H9 (cell line): Measurements from ENCODE around the gene ACP1. TPM values are rescaled to one million over a fixed set of nuclear protein-coding genes. Genes with fewer than 3 reads are reported as not detected.

ENCODE experiments used
- DNase-seq: peaks from one replicate; pipeline ENCODE4 v3.0.0-alpha.2; 2017
- H2AFZ ChIP-seq: one replicate; pipeline ENCODE4 v1.6.1; 2013; ENCODE audit warnings: mild to moderate bottlenecking, low read length, control low read depth, moderate library complexity
- H2AK5ac ChIP-seq: 2 replicates; pipeline ENCODE4 v1.6.1; 2013; ENCODE audit warnings: low read length, control low read depth, mixed read lengths; ENCODE audit not compliant: insufficient read length
- H2BK120ac ChIP-seq: one replicate; pipeline ENCODE4 v1.6.1; 2013; ENCODE audit warnings: low read depth, mild to moderate bottlenecking, low read length, control low read depth, inconsistent platforms; ENCODE audit not compliant: poor library complexity, severe bottlenecking
- H2BK12ac ChIP-seq: 2 replicates; pipeline ENCODE4 v1.6.1; 2013; ENCODE audit warnings: low read length, control low read depth, mixed read lengths, low read depth; ENCODE audit not compliant: insufficient read length
- H2BK15ac ChIP-seq: 2 replicates; pipeline ENCODE4 v1.6.1; 2013; ENCODE audit warnings: low read depth, low read length, control low read depth
- H2BK20ac ChIP-seq: one replicate; pipeline ENCODE4 v1.6.1; 2013; ENCODE audit warnings: low read depth, mild to moderate bottlenecking, low read length, control low read depth, inconsistent platforms; ENCODE audit not compliant: poor library complexity, severe bottlenecking
- H2BK5ac ChIP-seq: 2 replicates; pipeline ENCODE4 v1.6.1; 2013; ENCODE audit warnings: low read length, control low read depth, mixed read lengths; ENCODE audit not compliant: insufficient read length
- H3K14ac ChIP-seq: 2 replicates; pipeline ENCODE4 v1.6.1; 2013; ENCODE audit warnings: low read length, control low read depth; ENCODE audit not compliant: insufficient read depth
- H3K18ac ChIP-seq: 2 replicates; pipeline ENCODE4 v1.6.1; 2013; ENCODE audit warnings: low read depth, mild to moderate bottlenecking, mixed read lengths, low read length, control low read depth; ENCODE audit not compliant: insufficient read length
- H3K23ac ChIP-seq: 2 replicates; pipeline ENCODE4 v1.6.1; 2013; ENCODE audit warnings: low read length, control low read depth, mixed read lengths, low read depth; ENCODE audit not compliant: insufficient read length
- H3K23me2 ChIP-seq: 2 replicates; pipeline ENCODE4 v1.6.1; 2013; ENCODE audit warnings: low read depth, mild to moderate bottlenecking, mixed read lengths, low read length, control low read depth; ENCODE audit not compliant: insufficient read length, poor library complexity, severe bottlenecking
- H3K27ac ChIP-seq: 2 replicates; pipeline ENCODE4 v1.5.1; 2013; ENCODE audit warnings: low read length, control low read depth, mixed read lengths, low read depth; ENCODE audit not compliant: insufficient read length
- H3K27me3 ChIP-seq: 2 replicates; pipeline ENCODE4 v1.6.1; 2013; ENCODE audit warnings: low read length, control low read depth, inconsistent platforms; ENCODE audit not compliant: insufficient read depth
- H3K4ac ChIP-seq: 2 replicates; pipeline ENCODE4 v1.6.1; 2013; ENCODE audit warnings: low read depth, mild to moderate bottlenecking, control low read depth, inconsistent platforms, low read length, moderate library complexity
- H3K4me1 ChIP-seq: 2 replicates; pipeline ENCODE4 v1.6.1; 2013; ENCODE audit warnings: low read length, control low read depth, inconsistent platforms; ENCODE audit not compliant: insufficient read depth
- H3K4me2 ChIP-seq: 2 replicates; pipeline ENCODE4 v1.6.1; 2013; ENCODE audit warnings: low read length, control low read depth, mixed read lengths; ENCODE audit not compliant: insufficient read length, insufficient read depth
- H3K56ac ChIP-seq: 2 replicates; pipeline ENCODE4 v1.6.1; 2013; ENCODE audit warnings: low read depth, mild to moderate bottlenecking, mixed read lengths, low read length, control low read depth; ENCODE audit not compliant: insufficient read length
- H3K79me1 ChIP-seq: 2 replicates; pipeline ENCODE4 v1.6.1; 2013; ENCODE audit warnings: low read depth, mild to moderate bottlenecking, moderate library complexity, low read length, control low read depth, inconsistent platforms; ENCODE audit not compliant: insufficient read depth, poor library complexity, severe bottlenecking
- H3K79me2 ChIP-seq: 2 replicates; pipeline ENCODE4 v1.6.1; 2013; ENCODE audit warnings: low read length, control low read depth, inconsistent platforms; ENCODE audit not compliant: insufficient read depth
- H3K9ac ChIP-seq: 2 replicates; pipeline ENCODE4 v1.6.1; 2013; ENCODE audit warnings: low read length, control low read depth, mixed read lengths; ENCODE audit not compliant: insufficient read length; ENCODE audit errors: extremely low read depth
- H3K9me3 ChIP-seq: one replicate; pipeline ENCODE4 v1.6.1; 2013; ENCODE audit warnings: low read depth, low read length, inconsistent platforms; ENCODE audit not compliant: control insufficient read depth
- H3T11ph ChIP-seq: one replicate; pipeline ENCODE4 v1.6.1; 2013; ENCODE audit warnings: mild to moderate bottlenecking, low read length, control low read depth, inconsistent platforms
- H4K20me1 ChIP-seq: one replicate; pipeline ENCODE4 v1.6.1; 2013; ENCODE audit not compliant: control insufficient read depth, insufficient read length, insufficient read depth
- H4K5ac ChIP-seq: 2 replicates; pipeline ENCODE4 v1.6.1; 2013; ENCODE audit warnings: low read depth, mild to moderate bottlenecking, mixed read lengths, low read length, control low read depth; ENCODE audit not compliant: insufficient read length
- H4K8ac ChIP-seq: replicated peaks from 2 replicates; pipeline ENCODE4 v1.6.1; 2013; ENCODE audit warnings: low read length, control low read depth, mixed read lengths, low read depth; ENCODE audit not compliant: insufficient read length
- H4K91ac ChIP-seq: 2 replicates; pipeline ENCODE4 v1.6.1; 2013; ENCODE audit warnings: low read depth, mild to moderate bottlenecking, moderate library complexity, mixed read lengths, low read length, control low read depth; ENCODE audit not compliant: insufficient read length
- H3K27ac Mint-ChIP-seq, 3 experiments: 2 replicates in 2 of 3; 3 replicates in 1 of 3; pipeline ENCODE4 v1.8.0; 2020 to 2021; ENCODE audit warnings: mixed read lengths in 3 of 3, mild to moderate bottlenecking in 1 of 3, moderate library complexity in 1 of 3
- H3K27me3 Mint-ChIP-seq: 2 replicates; pipeline ENCODE4 v1.8.0; 2021; ENCODE audit warnings: low read depth, mild to moderate bottlenecking, moderate library complexity, mixed read lengths
- H3K36me3 Mint-ChIP-seq, 3 experiments: 2 replicates in 2 of 3; 3 replicates in 1 of 3; pipeline ENCODE4 v1.8.0; 2020 to 2021; ENCODE audit warnings: low read depth in 3 of 3, mixed read lengths in 3 of 3; ENCODE audit not compliant: insufficient read depth in 1 of 3
- H3K4me1 Mint-ChIP-seq, 2 experiments: 2 replicates each; pipeline ENCODE4 v1.8.0; 2020; ENCODE audit warnings: mixed read lengths in 2 of 2
- H3K4me3 Mint-ChIP-seq, 2 experiments: 2 replicates in 1 of 2; 3 replicates in 1 of 2; pipeline ENCODE4 v1.8.0; 2020 to 2021; ENCODE audit warnings: mild to moderate bottlenecking in 2 of 2, mixed read lengths in 2 of 2, moderate library complexity in 1 of 2
- H3K9me3 Mint-ChIP-seq, 2 experiments: 2 replicates in 1 of 2; 3 replicates in 1 of 2; pipeline ENCODE4 v1.8.0; 2020; ENCODE audit warnings: mild to moderate bottlenecking in 2 of 2, mixed read lengths in 2 of 2, moderate library complexity in 1 of 2
- CTCF ChIP-seq: fragments of 200-600 bp; sonication (generic); conservative IDR thresholded peaks from 3 replicates; pipeline ENCODE4 v1.8.0; 2021; ENCODE audit warnings: antibody characterized with exemption, mild to moderate bottlenecking
- WGBS: extraction: QIAGEN DNeasy Blood & Tissue Kit; methylation state at CpG from one replicate; pipeline ENCODE4 v1.1.7; 2013; ENCODE audit warnings: missing lambda C conversion rate, low lambda C conversion rate, mixed read lengths; ENCODE audit not compliant: insufficient read length; ENCODE audit errors: extremely low coverage; 5-methylcytosine and 5-hydroxymethylcytosine counted together
- total RNA-seq: library from RNA; stranded (reverse); gene quantifications from 2 replicates; pipeline ENCODE4 v1.2.1, GENCODE V29; 2021

The ACP1 gene
- total RNA-seq, 1 experiment from 2014 or later: 143 TPM

- H3K27me3 ChIP-seq: peaks cover 8% of the 10 kb centered on the region; the same call in 1 of the 2 replicates
- H3K79me1 ChIP-seq: no peaks in the 10 kb centered on the region
- Mint-ChIP-seq H3K9me3 (no peaks in the 10 kb centered on the region), H3K27me3 (peaks cover 72% of the 10 kb centered on the region), H3K27ac (no peak within 1 kb of the TSS), H3K36me3 (peaks cover 0 to 5% (median 0%) of the 10 kb centered on the region in 3 experiments; a peak in 3 of 7 replicates), H3K4me3 (peak within 1 kb of the TSS; percentile 45 to 84), H3K4me1 (peaks cover 39 to 42% of the 10 kb centered on the region in 2 experiments)
- peak within 1 kb of the TSS; percentile 76 for H3K4me2 ChIP-seq
- H2AFZ ChIP-seq: no peak within 1 kb of the TSS
- no CpG with 5 or more reads among the region's 128 CpGs for WGBS
- no peak within 1 kb of the TSS for H2BK20ac ChIP-seq
- no peak within 1 kb of the TSS for H3K56ac ChIP-seq
- H2BK120ac ChIP-seq: no peak within 1 kb of the TSS
- no peaks in the 10 kb centered on the region for H3K79me2 ChIP-seq
- no peak within 1 kb of the TSS for H3T11ph ChIP-seq
- no peak within 1 kb of the TSS for H4K5ac ChIP-seq
- no peak within 1 kb of the TSS for H3K18ac ChIP-seq
- H2AK5ac ChIP-seq: no peak within 1 kb of the TSS
- DNase-seq: peak; percentile 33
- no peak within 1 kb of the TSS for H2BK5ac ChIP-seq
- no peaks in the 10 kb centered on the region for H4K20me1 ChIP-seq
- H3K4me1 ChIP-seq: peaks cover 16% of the 10 kb centered on the region
- TF ChIP-seq CTCF: no peak
- no peak within 1 kb of the TSS for H4K91ac ChIP-seq
- no peak within 1 kb of the TSS for H3K23ac ChIP-seq
- H3K14ac ChIP-seq: no peak within 1 kb of the TSS
- H2BK12ac ChIP-seq: no peak within 1 kb of the TSS
- no peak within 1 kb of the TSS for H2BK15ac ChIP-seq
- no peak within 1 kb of the TSS for H3K4ac ChIP-seq
- no peak within 1 kb of the TSS for H4K8ac ChIP-seq
- no peak within 1 kb of the TSS for H3K27ac ChIP-seq
- H3K9ac ChIP-seq: no peak within 1 kb of the TSS
- peaks cover 18% of the 10 kb centered on the region for H3K23me2 ChIP-seq
- no peaks in the 10 kb centered on the region for H3K9me3 ChIP-seq
Observed at GRCh38 chr2:287911-288757, 23.4 kb downstream of the ACP1 start, which contains the start of gene ALKAL2. Gene ALKAL2, minus strand, starts transcription at chr2:288091. Its CDS starts 256 bp downstream, at chr2:287835.
